ENCODE measurements around the gene SMARCA5.

Gene SMARCA5

GRCh38 chr4:143488687-143489086, 24.8 kb upstream of the SMARCA5 start:
- no peak for TF ChIP-seq CTCF (IDR thresholded peaks at IDR 0.05; ENCODE audit: low read length, missing control alignments)
- no peak for DNase-seq (ENCODE audit: low read depth)
- no peak overlapping the region for H3K4me3 ChIP-seq (replicated peaks; ENCODE audit: low read depth, low read length)

GRCh38 chr4:143489106-143489505, 24.4 kb upstream of the SMARCA5 start:
- no peak for DNase-seq (ENCODE audit: low read depth)
- TF ChIP-seq CTCF (IDR thresholded peaks at IDR 0.05; ENCODE audit: low read length, missing control alignments), result no peak
- H3K4me3 ChIP-seq (replicated peaks; ENCODE audit: low read depth, low read length), result no peak overlapping the region

- no peak for TF ChIP-seq CTCF (IDR thresholded peaks at IDR 0.05; ENCODE audit: low read length, missing control alignments)
- no peak for DNase-seq (ENCODE audit: low read depth)
- no peak overlapping the region for H3K4me3 ChIP-seq (replicated peaks; ENCODE audit: low read depth, low read length)
These were observed 15.5 kb upstream of the SMARCA5 start for GRCh38 chr4:143498021-143498420.

- TF ChIP-seq CTCF (IDR thresholded peaks at IDR 0.05; ENCODE audit: low read length, missing control alignments), result no peak
- H3K4me3 ChIP-seq (replicated peaks; ENCODE audit: low read depth, low read length), result no peak overlapping the region
- no peak for DNase-seq (ENCODE audit: low read depth)
These were observed 11.3 kb upstream of the SMARCA5 start for GRCh38 chr4:143502231-143502630.

GRCh38 chr4:143506031-143506430, 7.5 kb upstream of the SMARCA5 start:
- H3K4me3 ChIP-seq (replicated peaks; ENCODE audit: low read depth, low read length), result no peak overlapping the region
- DNase-seq (ENCODE audit: low read depth), result no peak
- no peak for TF ChIP-seq CTCF (IDR thresholded peaks at IDR 0.05; ENCODE audit: low read length, missing control alignments)

GRCh38 chr4:143511906-143512305, 1.6 kb upstream of the SMARCA5 start:
- TF ChIP-seq CTCF (IDR thresholded peaks at IDR 0.05; ENCODE audit: low read length, missing control alignments), result no peak
- no peak overlapping the region for H3K4me3 ChIP-seq (replicated peaks; ENCODE audit: low read depth, low read length)
- no peak for DNase-seq (ENCODE audit: low read depth)

GRCh38 chr4:143512978-143513313, 556 bp upstream of the SMARCA5 start:
- no peak for DNase-seq (ENCODE audit: low read depth)
- TF ChIP-seq CTCF (IDR thresholded peaks at IDR 0.05; ENCODE audit: low read length, missing control alignments), result no peak
- peak overlapping the region; percentile 94 for H3K4me3 ChIP-seq (replicated peaks; ENCODE audit: low read depth, low read length)

All from fibroblast of pulmonary artery (primary cell).